Measurements from ENCODE around the gene ETS1. TPM values are rescaled to one million over a fixed set of nuclear protein-coding genes. Genes with fewer than 3 reads are reported as not detected.
A peak's percentile ranks its signal among the peaks of the same experiment; 100 is the strongest.

ETS1 gene
- total RNA-seq, 4 donors from 2014 or later: 39.5 to 74.4 (median 59.7) TPM

DNA sequence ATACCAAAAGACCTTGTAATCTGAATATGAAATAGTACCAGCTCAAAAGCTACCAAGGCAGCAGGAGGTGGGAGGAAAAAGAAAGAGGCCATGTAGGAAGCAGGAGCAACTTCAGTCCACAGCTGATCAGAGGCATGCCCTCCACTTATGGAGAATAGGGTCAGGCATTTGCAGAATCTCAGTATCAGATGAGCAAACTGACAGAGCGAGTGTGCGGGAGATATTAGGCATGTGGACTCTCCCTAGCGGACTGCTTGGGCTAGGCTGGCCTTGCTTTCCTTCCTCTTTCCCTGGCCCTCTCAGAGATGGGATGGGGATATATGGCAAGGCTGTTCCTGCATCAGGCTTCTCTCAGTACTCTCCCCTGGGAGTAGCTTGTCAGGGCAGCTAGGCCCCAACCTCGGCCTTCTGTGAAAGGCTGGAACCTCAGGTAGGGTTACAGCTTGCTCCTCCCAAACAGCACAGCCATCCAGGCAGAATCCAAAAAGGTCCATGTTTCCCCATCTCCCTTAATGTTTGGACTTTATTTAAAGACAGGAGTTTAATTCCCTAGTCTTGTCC is 37.0 kb downstream of the ETS1 start:
- peaks cover 37 to 47% (median 44%) of the 10 kb centered on the region in 4 donors for H3K4me1 ChIP-seq
- TF ChIP-seq POLR2A (IDR thresholded peaks at IDR 0.05; ENCODE audit: low read depth) (no peak), POLR2AphosphoS5 (IDR thresholded peaks at IDR 0.05) (no peak), EP300 (IDR thresholded peaks at IDR 0.05) (no peak)
- TF ChIP-seq, protein P1, sequence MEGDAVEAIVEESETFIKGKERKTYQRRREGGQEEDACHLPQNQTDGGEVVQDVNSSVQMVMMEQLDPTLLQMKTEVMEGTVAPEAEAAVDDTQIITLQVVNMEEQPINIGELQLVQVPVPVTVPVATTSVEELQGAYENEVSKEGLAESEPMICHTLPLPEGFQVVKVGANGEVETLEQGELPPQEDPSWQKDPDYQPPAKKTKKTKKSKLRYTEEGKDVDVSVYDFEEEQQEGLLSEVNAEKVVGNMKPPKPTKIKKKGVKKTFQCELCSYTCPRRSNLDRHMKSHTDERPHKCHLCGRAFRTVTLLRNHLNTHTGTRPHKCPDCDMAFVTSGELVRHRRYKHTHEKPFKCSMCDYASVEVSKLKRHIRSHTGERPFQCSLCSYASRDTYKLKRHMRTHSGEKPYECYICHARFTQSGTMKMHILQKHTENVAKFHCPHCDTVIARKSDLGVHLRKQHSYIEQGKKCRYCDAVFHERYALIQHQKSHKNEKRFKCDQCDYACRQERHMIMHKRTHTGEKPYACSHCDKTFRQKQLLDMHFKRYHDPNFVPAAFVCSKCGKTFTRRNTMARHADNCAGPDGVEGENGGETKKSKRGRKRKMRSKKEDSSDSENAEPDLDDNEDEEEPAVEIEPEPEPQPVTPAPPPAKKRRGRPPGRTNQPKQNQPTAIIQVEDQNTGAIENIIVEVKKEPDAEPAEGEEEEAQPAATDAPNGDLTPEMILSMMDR (IDR thresholded peaks at IDR 0.05): no peak
- DNase-seq (ENCODE audit: extremely low spot score): peak; percentile 68
- H3K9me3 ChIP-seq: no peaks in the 10 kb centered on the region
- no peaks in the 10 kb centered on the region for H3K36me3 ChIP-seq
- 84% methylated on average over 4 of the region's 4 CpGs for WGBS
- peaks cover 0 to 5% (median 0%) of the 10 kb centered on the region in 4 donors for H3K27me3 ChIP-seq
- intact Hi-C loops (cut with DNase I): no loop called here
- no peak overlapping the region for H3K4me3 ChIP-seq
- peak overlapping the region; percentile 66 to 82 (median 79) for H3K27ac ChIP-seq (replicated peaks in 1 of 4)

DNA sequence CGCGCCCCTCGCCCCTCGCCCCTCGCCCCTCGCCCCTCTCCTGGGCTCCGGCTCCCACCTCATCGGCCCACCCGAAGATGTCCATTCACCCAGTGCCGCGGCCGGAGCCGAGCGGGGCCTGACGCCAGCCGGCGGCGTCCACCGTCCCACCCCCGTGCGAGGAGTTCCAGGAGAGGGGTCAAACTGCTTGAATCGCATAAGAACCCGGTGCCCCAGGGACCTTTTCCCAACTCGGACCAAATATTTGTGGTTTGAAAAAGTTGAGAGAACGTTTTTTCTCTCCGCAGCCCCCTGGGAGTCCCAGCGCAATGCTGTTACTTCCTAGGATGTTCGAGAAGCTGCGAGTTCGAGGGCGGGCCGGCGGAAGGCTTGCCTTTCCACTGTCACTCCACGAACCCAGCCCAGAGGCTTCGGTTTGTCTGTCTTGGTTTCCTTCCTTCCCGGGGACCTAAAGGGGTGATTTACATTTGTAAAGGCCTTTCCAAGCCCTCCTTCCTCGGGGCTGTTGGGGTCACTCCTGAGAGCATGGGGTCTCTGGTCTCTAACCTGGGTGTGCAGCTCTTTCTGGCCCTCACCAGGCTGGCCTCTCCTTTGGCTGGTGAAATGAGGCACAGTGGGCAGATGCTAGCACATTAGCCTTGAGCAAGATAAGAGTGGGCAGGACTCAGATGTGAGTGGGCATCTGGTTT is 38.0 kb downstream of the ETS1 start:
- H3K27ac ChIP-seq (replicated peaks in 1 of 4): peak overlapping the region; percentile 66 to 82 (median 79)
- DNase-seq (ENCODE audit: extremely low spot score): no peak
- WGBS: 43% methylated on average over 17 of the region's 37 CpGs

DNA sequence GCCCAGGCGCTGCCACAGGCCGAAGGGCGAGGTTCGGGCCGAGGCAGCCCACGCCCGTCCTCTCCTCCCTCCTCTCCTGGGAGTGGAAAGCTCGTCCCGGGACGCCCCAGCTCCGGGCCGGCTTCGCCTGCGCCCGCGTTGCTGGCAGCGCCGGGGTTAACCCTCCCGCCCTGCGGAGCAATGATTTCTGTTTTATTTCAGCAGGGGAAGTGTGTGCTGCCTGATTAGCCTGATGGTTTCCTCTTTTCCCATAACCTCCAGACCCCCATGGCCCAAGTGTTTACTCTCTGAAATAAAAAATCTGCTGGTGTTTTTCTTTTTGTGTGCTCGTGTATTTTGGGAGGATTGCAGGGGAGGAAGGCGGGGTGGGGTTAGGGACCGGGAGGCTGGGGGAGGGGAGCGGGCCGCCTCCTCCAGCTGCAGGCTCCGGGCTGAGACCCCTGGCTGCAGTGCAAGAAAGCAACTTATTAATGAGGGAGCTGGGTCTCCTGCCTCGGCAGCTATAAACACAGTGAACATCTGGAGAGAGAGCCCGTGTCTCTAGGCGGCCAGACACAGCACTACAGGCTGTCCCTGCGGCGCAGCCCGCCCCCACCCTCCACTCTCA is 38.6 kb downstream of the ETS1 start:
- H3K36me3 ChIP-seq: no peaks in the 10 kb centered on the region
- H3K27ac ChIP-seq (replicated peaks in 1 of 4): peak overlapping the region; percentile 66 to 82 (median 79)
- H3K9me3 ChIP-seq: no peaks in the 10 kb centered on the region
- no peak for DNase-seq (ENCODE audit: extremely low spot score)
- intact Hi-C loops (cut with DNase I): loop anchor here (10.0 kb wide), 1 partner anchor 254 kb away; no protein-coding TSS in a partner anchor
- no peak for TF ChIP-seq EP300 (IDR thresholded peaks at IDR 0.05)
- peak; percentile 39 to 59 for TF ChIP-seq POLR2AphosphoS5 (IDR thresholded peaks at IDR 0.05)
- TF ChIP-seq, protein P1 (IDR thresholded peaks at IDR 0.05): peak in 2 of 3 experiments; percentile 5 to 6
- no peak for TF ChIP-seq POLR2A (IDR thresholded peaks at IDR 0.05; ENCODE audit: low read depth)
- WGBS: 9% methylated on average over 31 of the region's 32 CpGs
- peak overlapping the region; percentile 50 to 63 (median 54) for H3K4me3 ChIP-seq
- peaks cover 49 to 55% (median 51%) of the 10 kb centered on the region in 4 donors for H3K4me1 ChIP-seq
- peaks cover 0 to 5% (median 0%) of the 10 kb centered on the region in 4 donors for H3K27me3 ChIP-seq

More for the DNA sequence above, 38.0 kb downstream of the ETS1 start:
- peaks cover 43 to 54% (median 52%) of the 10 kb centered on the region in 4 donors for H3K4me1 ChIP-seq
- no peaks in the 10 kb centered on the region for H3K9me3 ChIP-seq
- TF ChIP-seq POLR2A (IDR thresholded peaks at IDR 0.05; ENCODE audit: low read depth) (no peak), POLR2AphosphoS5 (IDR thresholded peaks at IDR 0.05) (no peak)
- TF ChIP-seq, protein P1 (IDR thresholded peaks at IDR 0.05): peak in 1 of 3 experiments; percentile 4
- H3K27me3 ChIP-seq: peaks cover 0 to 5% (median 0%) of the 10 kb centered on the region in 4 donors
- H3K4me3 ChIP-seq: peak overlapping the region; percentile 50 to 63 (median 54)
- no peaks in the 10 kb centered on the region for H3K36me3 ChIP-seq
- intact Hi-C loops (cut with DNase I): loop anchor here (10.0 kb wide), 1 partner anchor 255 kb away; no protein-coding TSS in a partner anchor

- intact Hi-C loops (cut with DNase I): loop anchor here (10.0 kb wide), 1 partner anchor 253 kb away; no protein-coding TSS in a partner anchor
- DNase-seq (ENCODE audit: extremely low spot score): no peak
- Histone ChIP-seq H3K9me3 (no peaks in the 10 kb centered on the region), H3K4me1 (peaks cover 50 to 58% (median 52%) of the 10 kb centered on the region in 4 donors), H3K27ac (replicated peaks in 1 of 4) (peak overlapping the region; percentile 66 to 82 (median 79)), H3K4me3 (peak overlapping the region; percentile 50 to 63 (median 54)), H3K27me3 (peaks cover 0 to 3% (median 0%) of the 10 kb centered on the region in 4 donors), H3K36me3 (no peaks in the 10 kb centered on the region)
- WGBS: 51% methylated on average over 11 of the region's 11 CpGs
- TF ChIP-seq, protein P1 (IDR thresholded peaks at IDR 0.05): no peak
- TF ChIP-seq POLR2AphosphoS5 (IDR thresholded peaks at IDR 0.05) (no peak), EP300 (IDR thresholded peaks at IDR 0.05) (no peak), POLR2A (IDR thresholded peaks at IDR 0.05; ENCODE audit: low read depth) (no peak)
These were observed 39.3 kb downstream of the ETS1 start for GRCh38 chr11:128547946-128548648.
